Adrenal gland (tissue), 5 donors: Measurements from ENCODE around the gene MAP7D1.

Experiments used
- POLR2A ChIP-seq, 2 donors: fragments of 450-650 bp; IDR thresholded peaks; one replicate each; pipeline ENCODE4 v1.6.1; 2017; ENCODE audit warnings: antibody characterized with exemption in 2 of 2, mild to moderate bottlenecking in 2 of 2, moderate library complexity in 1 of 2
- TF ChIP-seq, protein P1 (sequence below), 6 experiments: fragments of 450-650 bp in 4 of 6; fragments of 200-600 bp in 2 of 6; sonication (generic) in 1 of 6; IDR thresholded peaks; 1 replicate in 5 of 6; 2 replicates in 1 of 6; pipeline versions ENCODE4 v1.5.1 to v1.8.0; 2016 to 2021; ENCODE audit warnings: antibody characterized with exemption in 6 of 6, mild to moderate bottlenecking in 2 of 6, moderate library complexity in 1 of 6
- donor health status: DM: no; HTN: no; CAD: no.

DNA sequence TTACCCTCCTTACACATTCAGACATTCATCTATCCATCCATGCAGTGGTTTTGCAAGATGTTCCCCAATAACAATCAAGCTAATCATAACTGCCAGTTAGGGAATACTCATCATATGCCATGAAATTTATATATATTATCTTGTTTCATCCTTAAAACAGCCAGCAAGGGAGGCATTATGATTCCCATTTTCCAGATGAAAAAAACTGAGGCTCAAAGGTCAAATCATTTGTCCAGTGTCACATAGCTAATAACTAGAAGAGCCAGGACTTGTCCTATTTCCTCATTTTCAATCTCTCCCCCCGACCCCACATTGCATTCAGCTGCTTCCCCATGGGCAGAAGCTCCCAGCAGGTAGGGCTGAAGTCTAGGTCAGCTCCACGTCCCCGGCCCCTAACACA lies 23.9 kb upstream of the MAP7D1 start:
- TF ChIP-seq, protein P1, sequence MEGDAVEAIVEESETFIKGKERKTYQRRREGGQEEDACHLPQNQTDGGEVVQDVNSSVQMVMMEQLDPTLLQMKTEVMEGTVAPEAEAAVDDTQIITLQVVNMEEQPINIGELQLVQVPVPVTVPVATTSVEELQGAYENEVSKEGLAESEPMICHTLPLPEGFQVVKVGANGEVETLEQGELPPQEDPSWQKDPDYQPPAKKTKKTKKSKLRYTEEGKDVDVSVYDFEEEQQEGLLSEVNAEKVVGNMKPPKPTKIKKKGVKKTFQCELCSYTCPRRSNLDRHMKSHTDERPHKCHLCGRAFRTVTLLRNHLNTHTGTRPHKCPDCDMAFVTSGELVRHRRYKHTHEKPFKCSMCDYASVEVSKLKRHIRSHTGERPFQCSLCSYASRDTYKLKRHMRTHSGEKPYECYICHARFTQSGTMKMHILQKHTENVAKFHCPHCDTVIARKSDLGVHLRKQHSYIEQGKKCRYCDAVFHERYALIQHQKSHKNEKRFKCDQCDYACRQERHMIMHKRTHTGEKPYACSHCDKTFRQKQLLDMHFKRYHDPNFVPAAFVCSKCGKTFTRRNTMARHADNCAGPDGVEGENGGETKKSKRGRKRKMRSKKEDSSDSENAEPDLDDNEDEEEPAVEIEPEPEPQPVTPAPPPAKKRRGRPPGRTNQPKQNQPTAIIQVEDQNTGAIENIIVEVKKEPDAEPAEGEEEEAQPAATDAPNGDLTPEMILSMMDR (IDR thresholded peaks at IDR 0.05): no peak
- no peak for TF ChIP-seq POLR2A (IDR thresholded peaks at IDR 0.05)
